Liver (tissue), 3 donors: ENCODE measurements around the gene KDELR1.

Source experiments
- CTCF ChIP-seq: fragments of 150-350 bp; IDR thresholded peaks from 2 replicates; pipeline ENCODE4 v1.5.1; 2017; ENCODE audit warnings: improper control_type of control experiment, low read depth, low read length; ENCODE audit not compliant: missing input control
- EGR1 ChIP-seq, 2 donors: IDR thresholded peaks; 2 replicates each; pipeline ENCODE4 v1.6.1; 2016 to 2018; ENCODE audit warnings: antibody characterized with exemption in 2 of 2, low read depth in 2 of 2
- GABPA ChIP-seq, 2 donors: IDR thresholded peaks in 1 of 2; conservative IDR thresholded peaks in 1 of 2; 2 replicates each; pipeline ENCODE4 v1.6.1; 2016; ENCODE audit warnings: antibody characterized with exemption in 2 of 2, mild to moderate bottlenecking in 1 of 2, moderate library complexity in 1 of 2
- HNF4A ChIP-seq, 2 donors: conservative IDR thresholded peaks; 2 replicates each; pipeline ENCODE4 v1.6.1; 2016; ENCODE audit warnings: antibody characterized with exemption in 2 of 2, mild to moderate bottlenecking in 2 of 2
- HNF4G ChIP-seq: IDR thresholded peaks from 2 replicates; pipeline ENCODE4 v1.6.1; 2016; ENCODE audit warnings: antibody characterized with exemption
- MAX ChIP-seq: IDR thresholded peaks from 2 replicates; pipeline ENCODE4 v1.6.1; 2016; ENCODE audit warnings: antibody characterized with exemption
- RAD21 ChIP-seq, 2 donors: IDR thresholded peaks; 2 replicates each; pipeline ENCODE4 v1.6.1; 2016; ENCODE audit warnings: antibody characterized with exemption in 2 of 2, mild to moderate bottlenecking in 2 of 2
- REST ChIP-seq: IDR thresholded peaks from 2 replicates; pipeline ENCODE4 v1.6.1; 2016; ENCODE audit warnings: antibody characterized with exemption, mild to moderate bottlenecking
- RXRA ChIP-seq, 2 donors: IDR thresholded peaks; 2 replicates each; pipeline ENCODE4 v1.6.1; 2017 to 2018; ENCODE audit warnings: antibody characterized with exemption in 2 of 2, mild to moderate bottlenecking in 1 of 2
- SP1 ChIP-seq: IDR thresholded peaks from 2 replicates; pipeline ENCODE4 v1.6.1; 2018; ENCODE audit warnings: antibody characterized with exemption, mild to moderate bottlenecking
- TAF1 ChIP-seq: conservative IDR thresholded peaks from 2 replicates; pipeline ENCODE4 v1.6.1; 2016; ENCODE audit warnings: antibody characterized with exemption, mild to moderate bottlenecking
- YY1 ChIP-seq: IDR thresholded peaks from 2 replicates; pipeline ENCODE4 v1.6.1; 2016; ENCODE audit warnings: antibody characterized with exemption, mild to moderate bottlenecking
- TF ChIP-seq, protein P1 (sequence below): IDR thresholded peaks from 2 replicates; pipeline ENCODE4 v1.6.1; 2016; ENCODE audit warnings: antibody characterized with exemption
- donor health status: healthy.
- donor health status: healthy.

GRCh38 chr19:48395499-48395898 lies 4.1 kb upstream of the KDELR1 start:
- TF ChIP-seq SP1 (no peak), CTCF (no peak), HNF4G (no peak), MAX (no peak), HNF4A (conservative IDR thresholded peaks at IDR 0.05) (no peak), YY1 (no peak), EGR1 (IDR thresholded peaks at IDR 0.05; ENCODE audit: low read depth in 2 of 2) (no peak), GABPA (IDR thresholded peaks at IDR 0.05 in 1 of 2, conservative IDR thresholded peaks at IDR 0.05 in 1 of 2) (no peak), REST (no peak), TAF1 (no peak), RXRA (IDR thresholded peaks at IDR 0.05) (no peak), RAD21 (IDR thresholded peaks at IDR 0.05) (no peak)
- TF ChIP-seq, protein P1, sequence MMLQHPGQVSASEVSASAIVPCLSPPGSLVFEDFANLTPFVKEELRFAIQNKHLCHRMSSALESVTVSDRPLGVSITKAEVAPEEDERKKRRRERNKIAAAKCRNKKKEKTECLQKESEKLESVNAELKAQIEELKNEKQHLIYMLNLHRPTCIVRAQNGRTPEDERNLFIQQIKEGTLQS: no peak
